GM21360 (cell line): ENCODE results near the gene GTF2F1.
"Not testable (repeated sequence)": the region's sequence is repeated elsewhere in the genome, so short reads cannot be mapped to it uniquely, and the experiment has no call there.

Experiments
- ATAC-seq: cut with Tn5 transposase; IDR thresholded peaks from one replicate; pipeline ENCODE4 v1.9.1; 2021; ENCODE audit warnings: mild to moderate bottlenecking, moderate library complexity; ENCODE audit not compliant: unreplicated experiment

The GTF2F1 gene

DNA sequence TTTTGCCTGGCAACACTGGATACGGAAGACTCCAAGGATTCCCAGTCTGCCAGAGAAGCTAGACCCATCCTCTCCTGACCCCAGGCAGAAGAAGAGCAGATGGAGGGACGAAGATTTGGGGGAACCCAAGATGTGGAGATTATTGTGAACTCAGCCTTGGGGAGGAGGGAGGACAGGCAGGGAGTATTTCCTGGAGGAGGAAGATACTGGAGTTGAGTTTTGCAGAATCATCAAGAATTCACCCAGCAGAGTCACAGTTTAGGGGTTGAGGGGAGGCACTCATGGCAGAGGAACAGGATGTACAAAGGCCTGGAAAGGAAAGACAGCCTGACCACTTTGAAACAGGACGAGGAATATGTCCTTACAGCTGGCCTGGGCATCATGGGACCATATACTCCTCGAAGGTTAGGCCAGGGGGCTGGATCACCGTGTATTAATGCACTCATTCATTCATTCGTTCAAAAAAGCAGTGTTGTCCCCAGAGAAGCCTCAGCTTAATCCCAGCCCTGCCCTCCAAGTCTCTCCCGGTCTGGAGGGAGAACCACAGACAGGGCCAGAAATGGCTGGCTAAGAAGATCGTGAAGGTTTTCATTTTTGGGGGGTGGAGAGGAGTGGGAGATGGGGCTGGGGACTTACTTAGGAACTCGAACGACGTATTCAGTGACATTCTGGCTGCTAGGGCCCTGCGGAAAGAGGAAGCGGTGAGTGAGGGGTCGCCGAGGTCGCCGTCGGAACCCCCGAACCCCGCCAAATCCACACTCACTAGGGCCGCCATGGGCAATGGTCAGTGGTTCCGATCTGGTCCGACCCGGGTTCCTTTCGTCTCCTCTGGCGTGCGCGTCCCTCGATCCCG, 517 bp downstream of the GTF2F1 start:
- ATAC-seq, result no peak

DNA sequence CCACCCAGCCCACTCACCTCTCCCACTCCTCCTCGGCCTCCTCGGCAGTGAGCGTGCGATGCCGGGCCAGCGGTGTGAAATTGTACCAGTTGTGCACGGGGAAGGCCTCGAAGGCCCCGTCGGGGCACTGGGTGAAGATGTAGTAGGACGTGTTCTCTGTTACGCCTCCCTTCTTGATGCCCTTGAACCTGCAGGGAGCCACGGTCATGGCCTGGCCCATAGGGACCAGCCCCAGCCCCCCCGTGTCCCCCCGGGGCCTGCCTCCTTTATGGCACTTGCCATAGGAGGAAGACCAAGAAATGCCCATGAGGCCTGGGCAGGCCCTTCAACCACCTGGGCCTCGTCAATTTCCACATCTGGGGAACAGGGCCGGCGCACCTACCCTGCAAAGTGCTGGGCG, 5.6 kb downstream of the GTF2F1 start:
- ATAC-seq, result no peak

DNA sequence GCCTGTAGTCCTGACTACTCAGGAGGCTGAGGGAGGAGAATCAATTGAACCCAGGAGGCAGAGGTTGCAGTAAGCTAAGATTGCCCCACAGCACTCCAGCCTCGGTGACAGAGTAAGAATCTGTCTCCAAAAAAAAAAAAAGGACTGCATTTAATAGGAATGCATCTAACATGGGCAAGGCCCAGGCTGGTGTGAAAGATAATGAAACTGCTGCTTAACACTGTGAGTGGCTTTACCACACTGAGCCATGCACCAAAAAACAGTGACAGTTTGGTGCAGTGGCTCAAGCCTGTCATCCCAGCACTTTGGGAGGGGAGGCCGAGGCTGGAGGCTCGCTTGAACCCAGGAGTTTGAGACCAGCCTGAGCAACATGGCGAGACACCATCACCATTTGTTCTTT, 8.6 kb downstream of the GTF2F1 start:
- no peak for ATAC-seq

DNA sequence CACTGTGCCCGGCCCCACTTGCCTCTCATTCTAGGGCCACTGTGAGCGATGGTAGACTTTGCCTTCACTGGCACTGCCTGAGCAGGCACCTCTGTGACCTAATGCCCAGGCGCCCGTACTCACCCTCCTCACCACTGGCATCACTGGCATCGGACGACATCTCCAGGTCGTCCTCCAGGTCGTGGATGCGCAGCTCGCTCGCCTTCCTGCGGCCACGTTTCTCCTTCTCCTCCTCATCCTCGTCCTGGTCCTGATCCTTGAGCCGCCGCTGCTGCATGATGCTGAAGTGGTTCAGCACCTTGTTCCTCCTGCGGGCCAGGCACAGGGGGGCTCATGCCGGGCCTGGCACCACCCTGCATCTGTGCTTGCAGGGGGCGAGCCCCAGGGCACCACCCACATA, 9.8 kb downstream of the GTF2F1 start:
- no peak for ATAC-seq

DNA sequence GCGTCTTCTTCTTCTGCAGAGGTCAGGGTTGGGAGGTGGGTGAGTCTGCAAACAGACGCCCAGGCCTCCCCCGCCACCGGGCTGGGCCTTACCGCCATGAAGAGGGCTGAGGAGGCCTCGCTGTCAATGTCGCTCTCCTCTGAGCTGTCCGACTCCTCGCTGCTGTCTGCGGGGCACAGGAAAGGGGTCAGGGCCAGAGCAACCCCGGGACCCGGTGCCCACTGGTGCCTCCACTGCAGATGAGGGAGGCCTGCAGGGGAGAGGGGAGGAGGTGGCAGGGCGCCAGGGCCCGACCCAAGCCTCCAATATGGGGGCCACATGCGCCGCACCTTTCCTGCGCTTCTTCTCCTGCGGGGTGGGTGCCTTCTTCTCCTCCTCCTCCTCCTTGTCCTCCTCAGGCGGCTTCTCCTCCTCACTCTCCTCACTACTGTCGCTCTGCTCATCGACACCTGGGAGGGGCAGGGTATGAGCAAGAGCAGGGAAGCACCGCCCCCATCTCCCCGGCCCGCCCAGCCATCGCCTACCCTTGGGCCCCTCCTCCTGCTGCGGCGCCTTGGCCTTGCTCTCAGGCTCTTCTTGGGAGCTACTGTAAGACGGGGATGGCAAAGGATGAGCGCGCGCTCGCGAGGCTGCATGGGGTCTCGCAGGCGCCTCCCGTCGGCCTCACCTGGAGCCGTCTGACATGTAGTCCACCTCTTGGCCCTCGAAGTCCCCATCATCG, 11.8 kb downstream of the GTF2F1 start:
- no peak for ATAC-seq

DNA sequence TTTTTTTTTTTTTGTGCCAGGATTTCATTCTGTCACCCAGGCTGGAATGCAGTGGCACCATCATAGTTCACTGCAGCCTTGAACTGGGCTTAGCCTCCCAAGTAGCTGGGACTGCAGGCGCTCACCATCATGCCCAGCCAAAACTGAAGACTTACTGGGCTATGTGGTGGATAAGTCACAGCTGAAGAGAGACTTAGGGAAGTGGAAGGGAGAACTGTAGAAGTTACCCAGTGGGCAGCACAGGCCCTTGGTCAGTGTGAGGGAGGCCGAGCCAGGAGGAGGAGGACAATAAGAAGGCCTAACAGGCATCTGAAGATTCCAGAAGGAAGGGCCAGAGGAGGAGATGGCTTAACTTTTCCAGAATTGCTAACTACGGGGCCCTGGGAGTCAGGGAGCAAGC, 13.2 kb downstream of the GTF2F1 start:
- ATAC-seq, result no peak

DNA sequence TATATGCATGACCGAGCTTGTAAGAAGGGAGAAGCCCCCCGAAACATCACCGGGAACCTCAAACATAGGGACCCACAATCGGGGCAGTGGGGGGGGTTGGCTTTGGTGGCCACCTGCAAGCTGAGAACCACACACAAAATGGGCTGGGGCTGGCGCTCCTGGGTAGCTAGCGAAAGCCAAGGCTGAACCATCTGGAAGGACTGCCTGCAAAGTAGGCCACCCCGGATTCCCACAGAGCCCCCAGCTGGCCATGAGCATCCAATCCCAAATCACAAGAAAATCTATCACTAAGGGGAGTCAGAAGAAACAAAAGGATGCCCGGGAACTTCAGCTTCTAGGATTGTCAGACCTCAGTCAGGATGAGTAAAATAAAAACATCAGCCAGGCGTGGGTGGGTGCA, 14.5 kb downstream of the GTF2F1 start:
- ATAC-seq, result no peak

DNA sequence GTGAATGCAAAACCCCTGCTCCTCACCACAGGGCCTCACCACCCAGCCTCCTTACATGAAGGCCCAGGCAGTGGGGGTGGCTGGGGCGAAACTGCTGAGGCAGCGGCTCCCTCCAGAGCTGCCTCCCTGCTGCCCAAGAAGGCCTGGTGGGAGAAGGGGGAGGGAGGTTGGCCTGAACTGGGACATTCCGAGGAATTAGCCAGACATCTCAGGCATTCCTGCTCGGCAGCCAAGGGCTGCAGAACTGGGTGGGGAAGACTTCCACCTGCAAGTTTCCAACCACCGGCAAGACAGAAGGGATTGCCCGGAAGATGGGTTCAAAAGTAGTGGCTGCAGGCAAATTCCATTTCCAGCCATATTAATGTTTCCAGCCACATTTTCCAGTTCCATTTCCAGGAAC, 14.9 kb downstream of the GTF2F1 start:
- ATAC-seq, result no peak

DNA sequence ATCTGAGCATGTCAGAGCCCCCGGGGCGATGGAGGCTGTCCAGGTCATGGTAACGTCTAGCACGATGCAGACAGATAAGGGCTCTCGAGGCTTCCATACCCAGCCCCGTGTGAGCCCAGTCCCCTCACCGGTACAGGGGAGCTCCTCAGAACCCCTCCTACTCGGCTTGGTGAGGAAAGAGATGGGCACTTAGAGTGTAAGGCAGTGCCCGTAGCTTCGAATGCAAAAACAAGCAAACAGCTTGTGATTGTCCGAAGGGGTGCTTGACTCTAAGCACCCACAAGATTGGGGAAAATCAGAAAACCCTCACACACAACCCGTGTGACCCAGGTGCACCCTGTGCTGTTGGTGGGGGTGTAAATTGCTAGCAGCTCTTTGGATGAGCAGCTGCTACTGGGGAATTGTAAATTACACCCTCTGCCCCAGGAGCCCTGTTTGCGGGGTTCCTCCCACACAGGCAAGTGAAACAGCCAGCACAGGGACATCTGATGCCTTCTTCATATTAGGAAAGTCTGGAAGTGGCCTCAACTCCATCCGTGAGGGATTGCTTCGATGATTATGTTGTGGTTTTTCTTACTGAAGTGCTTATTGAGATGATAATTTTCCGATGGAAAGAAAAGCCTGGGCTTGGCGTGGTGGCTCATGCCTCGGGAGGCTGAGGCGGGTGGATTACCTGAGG, 16.3 kb downstream of the GTF2F1 start:
- ATAC-seq, result no peak

DNA sequence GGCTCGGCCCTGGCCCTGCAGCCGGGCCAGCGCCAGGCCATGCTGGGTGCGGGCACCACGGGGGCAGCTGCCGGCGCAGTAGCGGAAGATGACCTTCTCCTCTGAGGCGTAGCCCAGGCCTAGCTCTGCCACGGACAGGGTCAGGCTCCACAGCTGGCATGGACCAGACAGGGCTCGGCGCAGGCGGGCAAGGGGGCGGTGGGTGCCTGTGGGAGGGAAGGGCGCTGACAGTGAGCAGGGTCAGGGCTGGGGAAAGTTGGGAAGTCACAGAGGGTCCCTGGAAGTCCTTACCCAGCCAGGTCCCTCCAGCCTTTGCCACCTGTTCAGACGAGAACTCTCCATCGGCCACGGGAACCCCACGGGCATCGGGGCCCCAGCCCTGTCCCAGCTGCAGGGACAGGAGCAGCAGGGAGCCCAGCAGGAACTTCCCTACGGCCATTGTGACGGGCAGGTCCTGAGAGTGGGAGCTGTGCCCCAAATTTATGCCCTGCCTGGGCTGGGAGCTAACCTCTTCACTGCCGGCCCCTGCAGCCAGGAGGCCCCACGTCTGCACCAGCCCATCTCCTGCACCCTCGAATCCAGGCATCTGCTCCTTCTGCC, 17.5 kb downstream of the GTF2F1 start, which contains the start of gene PSPN:
TSS of gene PSPN (minus strand) at position 523 of the 600 bp plus-strand sequence. CDS start at position 439, 84 bp downstream.
- ATAC-seq, result no peak

DNA sequence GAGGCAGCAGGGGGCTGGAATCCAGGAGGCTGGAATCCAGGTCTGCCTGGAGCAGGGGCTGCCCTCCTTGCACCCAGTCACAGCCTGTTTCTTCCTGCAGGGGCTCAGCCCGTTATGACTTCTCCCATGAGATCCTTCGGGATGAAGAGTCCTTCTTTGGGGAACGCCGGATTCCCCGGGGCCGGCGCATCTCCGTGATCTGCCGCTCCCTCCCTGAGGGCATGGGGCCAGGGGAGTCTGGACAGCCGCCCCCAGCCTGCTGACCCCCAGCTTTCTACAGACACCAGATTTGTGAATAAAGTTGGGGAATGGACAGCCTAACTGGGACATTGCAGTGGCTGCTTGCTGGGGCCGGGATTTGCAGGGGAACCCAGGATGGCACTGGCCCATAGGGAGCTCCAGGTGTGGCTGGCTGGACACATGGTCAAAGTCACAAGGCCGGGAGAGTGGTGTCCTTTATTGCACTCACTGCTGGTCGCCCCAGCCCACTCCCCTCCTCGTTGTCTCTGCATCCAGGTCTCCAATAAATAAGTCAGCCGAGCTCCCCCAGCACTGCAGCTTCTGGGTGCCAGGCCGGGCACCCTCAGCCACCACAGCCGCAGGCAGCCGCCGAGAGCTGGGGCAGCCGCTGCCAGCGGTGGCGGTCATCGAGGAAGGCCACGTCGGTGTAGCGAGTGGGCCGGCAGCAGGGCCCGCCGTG, 18.1 kb downstream of the GTF2F1 start:
- no peak for ATAC-seq

DNA sequence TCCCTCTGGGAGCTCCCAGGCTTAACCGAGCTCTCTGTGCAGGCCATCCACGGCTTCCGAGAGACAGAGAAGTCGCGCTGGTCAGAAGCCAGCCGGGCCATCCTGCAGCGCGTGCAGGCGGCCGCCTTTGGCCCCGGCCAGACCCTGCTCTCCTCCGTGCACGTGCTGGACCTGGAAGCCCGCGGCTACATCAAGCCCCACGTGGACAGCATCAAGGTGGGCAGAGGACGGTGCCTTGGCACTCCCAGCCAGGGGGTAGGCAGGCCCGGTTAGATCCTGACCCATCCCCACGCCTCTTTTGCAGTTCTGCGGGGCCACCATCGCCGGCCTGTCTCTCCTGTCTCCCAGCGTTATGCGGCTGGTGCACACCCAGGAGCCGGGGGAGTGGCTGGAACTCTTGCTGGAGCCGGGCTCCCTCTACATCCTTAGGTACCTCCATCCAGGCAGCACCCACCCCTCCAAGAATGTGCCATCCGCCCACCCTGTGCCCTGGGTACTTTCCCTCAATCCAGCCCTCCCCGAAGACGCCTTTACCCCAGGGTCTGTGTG, 18.7 kb downstream of the GTF2F1 start:
- no peak for ATAC-seq

DNA sequence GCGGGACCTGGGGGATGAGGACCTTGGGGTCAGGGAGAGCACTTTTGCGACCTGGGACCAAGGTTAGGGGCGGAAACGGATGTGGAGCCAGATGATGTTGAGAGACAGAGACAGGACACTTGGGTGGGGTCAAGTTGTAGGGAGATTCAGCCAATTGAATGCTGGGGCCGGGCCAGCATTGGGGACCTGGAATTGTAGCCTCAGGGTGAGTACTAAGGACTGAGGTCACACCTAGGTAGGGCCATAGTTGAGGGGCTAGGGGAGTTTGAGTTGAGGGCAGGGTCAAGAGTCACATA, 19.2 kb downstream of the GTF2F1 start:
- ATAC-seq, result no peak

DNA sequence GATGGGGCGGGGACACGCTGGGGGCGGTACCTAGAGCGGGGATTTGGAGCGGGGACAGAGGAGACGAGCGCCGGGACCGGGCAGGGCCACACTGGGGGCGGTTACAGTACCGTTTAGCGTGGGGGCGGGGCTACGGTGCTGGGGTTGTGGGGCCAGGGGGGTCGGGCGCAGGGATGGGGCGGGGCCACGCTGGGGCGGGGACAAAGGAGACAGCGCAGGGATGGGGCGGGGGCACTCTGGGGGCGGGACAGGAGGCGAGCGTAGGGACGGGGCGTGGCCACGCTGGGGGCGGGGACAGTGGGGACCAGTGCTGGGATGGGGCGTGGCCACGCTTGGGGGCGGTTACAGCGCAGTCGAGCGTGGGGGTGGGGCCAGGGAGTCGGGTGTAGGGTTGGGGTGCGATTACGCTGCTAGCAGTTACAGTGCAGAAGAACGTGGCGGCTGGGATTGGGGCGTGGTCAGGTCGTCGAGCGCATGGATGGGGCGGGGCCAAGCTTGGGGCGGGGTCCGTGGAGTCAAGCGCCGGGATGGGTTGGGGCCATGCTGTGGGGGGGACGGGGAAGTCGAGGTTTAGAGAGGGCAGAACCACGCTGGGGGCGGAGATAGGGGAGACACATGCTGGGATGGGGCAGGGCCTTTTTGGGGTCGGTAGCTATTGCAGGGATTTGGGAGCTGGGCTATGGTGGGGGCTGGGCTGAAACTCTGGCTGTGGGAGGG, 19.7 kb downstream of the GTF2F1 start:
- ATAC-seq, result peak; percentile 47

DNA sequence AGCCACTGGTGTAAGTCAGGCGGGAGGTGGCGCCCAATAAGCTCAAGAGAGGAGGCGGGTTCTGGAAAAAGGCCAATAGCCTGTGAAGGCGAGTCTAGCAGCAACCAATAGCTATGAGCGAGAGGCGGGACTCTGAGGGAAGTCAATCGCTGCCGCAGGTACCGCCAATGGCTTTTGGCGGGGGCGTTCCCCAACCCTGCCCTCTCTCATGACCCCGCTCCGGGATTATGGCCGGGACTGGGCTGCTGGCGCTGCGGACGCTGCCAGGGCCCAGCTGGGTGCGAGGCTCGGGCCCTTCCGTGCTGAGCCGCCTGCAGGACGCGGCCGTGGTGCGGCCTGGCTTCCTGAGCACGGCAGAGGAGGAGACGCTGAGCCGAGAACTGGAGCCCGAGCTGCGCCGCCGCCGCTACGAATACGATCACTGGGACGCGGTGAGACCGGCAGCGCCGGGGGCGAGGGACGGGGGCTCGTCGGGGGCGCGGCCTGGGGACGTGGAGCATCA, 20.3 kb downstream of the GTF2F1 start, which contains the start of gene ALKBH7:
TSS of gene ALKBH7 (plus strand) at position 201 of the 502 bp plus-strand sequence. CDS start at position 228, 27 bp downstream.
- peak; percentile 69 for ATAC-seq

DNA sequence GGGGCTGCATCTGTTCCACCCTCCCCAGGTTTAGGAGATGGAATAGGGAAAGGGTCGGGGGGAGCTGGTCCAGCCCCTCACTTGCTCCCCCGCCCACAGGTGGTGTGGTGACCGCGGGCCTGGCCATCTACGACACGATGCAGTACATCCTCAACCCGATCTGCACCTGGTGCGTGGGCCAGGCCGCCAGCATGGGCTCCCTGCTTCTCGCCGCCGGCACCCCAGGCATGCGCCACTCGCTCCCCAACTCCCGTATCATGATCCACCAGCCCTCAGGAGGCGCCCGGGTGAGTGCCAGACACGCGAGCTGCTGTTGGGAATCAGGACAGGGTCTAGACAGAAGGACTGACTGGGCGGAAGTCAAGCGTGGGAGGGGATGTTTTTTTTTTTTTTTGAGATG, 28.6 kb downstream of the GTF2F1 start:
- ATAC-seq, result no peak

DNA sequence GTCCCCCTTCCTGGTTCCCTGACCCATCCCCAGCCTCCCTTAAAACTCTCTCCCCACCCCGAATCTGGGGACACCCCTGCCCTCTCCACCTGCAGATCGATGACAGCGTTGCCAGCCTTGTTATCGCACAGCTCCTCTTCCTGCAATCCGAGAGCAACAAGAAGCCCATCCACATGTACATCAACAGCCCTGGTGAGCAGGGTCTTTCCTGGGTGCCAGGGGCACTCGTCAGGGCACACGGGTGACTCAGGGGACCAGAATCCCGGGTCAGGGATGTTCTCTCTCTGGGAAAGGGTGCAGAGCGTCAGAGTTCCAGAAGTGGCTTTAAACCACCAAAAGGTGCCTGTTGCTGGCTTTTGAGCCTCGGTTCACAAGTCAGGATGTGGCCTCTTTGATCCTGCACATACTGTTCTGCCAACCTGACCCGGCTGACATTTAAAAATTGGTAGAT, 30.6 kb downstream of the GTF2F1 start:
- ATAC-seq, result no peak

DNA sequence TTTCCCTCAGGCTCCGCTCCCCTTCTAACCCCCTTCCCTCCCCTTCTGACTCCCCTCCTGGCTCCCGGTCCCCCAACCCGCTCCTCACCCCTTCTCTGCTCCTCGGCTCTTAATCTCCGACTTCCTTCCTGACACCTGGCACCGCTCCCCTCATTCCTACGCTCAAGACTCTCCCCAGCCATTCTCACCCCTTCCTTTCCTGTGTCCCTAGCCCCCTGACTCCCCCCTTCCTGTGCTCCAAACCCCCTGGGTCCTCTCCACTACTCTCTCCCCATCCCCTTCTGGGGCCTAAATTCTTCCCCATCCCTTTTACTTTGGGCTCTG, 31.0 kb downstream of the GTF2F1 start:
- ATAC-seq, result no peak

DNA sequence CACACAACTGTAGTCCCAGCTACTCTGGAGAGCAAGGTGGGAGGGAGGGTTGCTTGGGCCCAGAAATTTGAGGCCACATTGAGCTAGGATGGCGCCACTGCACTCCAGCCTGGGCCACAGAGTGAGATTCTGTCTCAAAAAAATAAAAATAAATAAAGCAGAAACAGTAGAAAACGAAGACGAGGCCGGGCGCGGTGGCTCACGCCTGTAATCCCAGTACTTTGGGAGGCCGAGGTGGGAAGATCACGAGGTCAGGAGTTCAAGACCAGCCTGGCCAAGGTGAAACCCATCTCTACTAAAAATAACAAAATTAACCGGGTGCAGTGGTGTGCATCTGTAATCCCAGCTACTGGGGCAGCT, 32.1 kb downstream of the GTF2F1 start:
- not testable (repeated sequence) for ATAC-seq

DNA sequence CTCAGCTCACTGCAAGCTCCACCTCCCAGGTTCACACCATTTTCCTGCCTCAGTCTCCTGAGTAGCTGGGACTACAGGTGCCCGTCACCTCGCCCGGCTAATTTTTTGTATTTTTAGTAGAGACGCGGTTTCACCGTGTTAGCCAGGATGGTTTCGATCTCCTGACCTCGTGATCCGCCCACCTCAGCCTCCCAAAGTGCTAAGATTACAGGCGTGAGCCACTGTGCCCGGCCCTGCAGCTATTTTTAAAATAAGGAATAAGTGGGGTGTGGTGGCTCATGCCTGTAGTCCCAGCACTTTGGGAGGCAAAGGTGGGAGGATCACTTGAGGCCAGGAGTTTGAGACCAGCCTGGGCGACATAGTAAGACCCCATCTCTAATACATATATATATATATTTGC, 32.5 kb downstream of the GTF2F1 start:
- ATAC-seq, result not testable (repeated sequence)
